HG02588 (cell line): ENCODE measurements around the gene ZNF335.
A peak's percentile ranks its signal among the peaks of the same experiment; 100 is the strongest.
"Not testable (repeated sequence)": the region's sequence is repeated elsewhere in the genome, so short reads cannot be mapped to it uniquely, and the experiment has no call there.

Experiments
- ATAC-seq: cut with Tn5 transposase; IDR thresholded peaks from one replicate; pipeline ENCODE4 v1.9.1; 2021; ENCODE audit warnings: mild to moderate bottlenecking, moderate library complexity; ENCODE audit not compliant: unreplicated experiment

Gene ZNF335

GRCh38 chr20:45934586-45935415 is 37.2 kb downstream of the ZNF335 start, which contains the start of gene PCIF1:
Gene PCIF1, plus strand, starts transcription at chr20:45934683. Its CDS starts 4,317 bp downstream, at chr20:45939000.
- peak; percentile 79 for ATAC-seq

GRCh38 chr20:45934046-45934585 is 37.9 kb downstream of the ZNF335 start:
- peak; percentile 12 for ATAC-seq

DNA sequence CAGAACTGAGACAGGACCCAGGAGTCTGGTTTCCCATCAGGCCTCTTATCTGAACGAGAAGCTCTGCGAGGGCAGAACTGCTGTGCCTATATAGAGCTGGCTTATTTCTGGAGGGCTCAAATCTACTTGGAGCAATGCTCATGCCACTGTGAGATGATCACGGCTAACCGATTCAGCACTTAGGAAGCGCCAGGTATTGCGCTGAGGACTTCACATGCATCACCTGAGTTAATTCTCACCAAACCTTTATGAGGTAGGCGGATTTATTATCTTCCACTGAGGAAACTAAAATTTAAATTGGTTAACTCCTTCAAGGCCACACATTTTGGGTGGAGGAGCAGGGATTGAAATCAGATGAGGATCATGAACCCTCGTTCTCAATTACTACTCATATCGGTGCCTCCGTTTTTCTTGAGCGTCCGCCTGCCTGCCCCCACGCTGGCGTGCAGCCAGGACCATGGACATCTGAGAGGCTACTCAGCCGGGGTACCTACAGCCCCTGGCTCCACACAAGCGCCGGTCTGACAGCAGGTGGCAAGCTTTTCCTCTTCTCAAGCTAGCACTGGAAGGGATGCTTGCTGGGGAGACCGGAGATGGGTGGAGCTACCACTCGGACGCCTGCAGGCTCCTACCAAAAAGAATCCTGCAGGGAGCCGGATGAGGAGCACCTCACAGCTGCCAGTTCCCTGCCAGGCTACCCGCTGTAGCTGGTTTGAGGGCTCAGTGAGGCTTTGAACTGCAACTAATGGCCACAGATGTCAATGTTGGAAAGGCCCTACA is 38.5 kb downstream of the ZNF335 start:
- no peak for ATAC-seq

GRCh38 chr20:45931680-45932079 is 40.3 kb downstream of the ZNF335 start:
- not testable (repeated sequence) for ATAC-seq

DNA sequence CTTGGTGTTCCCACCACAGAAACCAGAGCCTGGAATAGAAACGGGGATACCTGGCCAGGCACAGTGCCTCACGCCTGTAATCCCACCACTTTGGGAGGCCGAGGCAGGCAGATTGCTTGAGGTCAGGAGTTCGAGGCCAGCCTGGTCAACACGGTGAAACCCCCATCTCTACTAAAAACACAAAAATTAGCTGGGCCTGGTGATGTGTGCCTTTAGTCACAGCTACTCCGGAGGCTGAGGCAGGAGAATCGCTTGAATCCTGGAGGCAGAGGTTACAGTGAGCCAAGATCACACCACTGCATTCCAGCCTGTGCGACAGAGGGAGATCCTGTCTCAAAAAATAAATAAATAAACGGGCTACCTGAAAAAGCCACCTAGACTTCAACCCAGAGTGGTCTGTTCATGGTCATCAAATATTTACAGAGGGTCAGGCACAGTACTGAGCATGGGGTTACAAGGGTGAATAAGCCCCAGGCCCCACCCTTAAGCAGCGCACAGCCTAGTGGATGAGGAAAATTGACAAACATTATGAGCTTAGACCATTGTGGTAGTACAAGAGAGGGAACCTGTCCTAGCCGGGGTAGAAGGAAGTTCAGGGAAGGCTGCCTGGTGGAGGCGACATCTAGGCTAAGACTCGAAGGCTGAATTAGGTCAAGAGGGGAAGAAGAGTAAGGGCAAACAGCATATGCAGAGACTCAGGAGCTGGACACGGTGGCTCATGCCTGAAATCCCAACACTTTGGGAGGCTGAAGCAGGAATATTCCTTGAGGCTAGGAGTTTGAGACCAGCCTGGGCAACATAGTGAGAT is 44.7 kb downstream of the ZNF335 start:
- ATAC-seq: no peak

GRCh38 chr20:45926731-45927070 is 45.3 kb downstream of the ZNF335 start:
- no peak for ATAC-seq

DNA sequence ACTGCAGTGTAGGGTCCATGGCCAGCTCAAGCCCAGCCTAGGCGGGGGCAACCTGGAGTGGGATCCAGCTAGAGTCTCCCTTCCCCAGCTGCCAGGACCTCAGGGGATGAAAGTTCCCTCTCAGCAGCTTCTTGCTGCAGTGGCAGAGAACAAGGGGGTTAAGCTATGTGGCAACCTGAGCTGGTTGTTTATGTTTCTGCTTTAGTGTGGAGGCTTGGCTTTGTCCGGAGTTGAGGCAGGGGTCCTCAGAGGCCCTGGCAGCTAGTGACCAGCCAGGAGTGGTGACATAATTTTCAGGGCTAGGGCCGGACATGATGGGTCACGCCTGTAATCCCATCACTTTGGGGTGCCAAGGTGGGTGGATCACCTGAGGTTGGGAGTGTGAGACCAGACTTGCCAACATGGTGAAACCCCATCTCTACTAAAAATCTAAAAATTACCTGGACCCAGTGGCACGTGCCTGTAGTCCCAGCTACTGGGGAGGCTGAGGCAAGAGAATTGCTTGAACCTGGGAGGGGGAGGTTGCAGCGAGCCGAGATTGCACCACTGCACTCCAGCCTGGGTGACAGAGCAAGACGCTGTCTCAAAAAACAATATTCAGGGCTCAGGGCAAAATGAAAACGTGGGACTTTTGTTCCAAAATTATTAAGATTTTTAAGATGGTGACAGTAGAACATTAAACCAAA is 46.0 kb downstream of the ZNF335 start:
- ATAC-seq: no peak

DNA sequence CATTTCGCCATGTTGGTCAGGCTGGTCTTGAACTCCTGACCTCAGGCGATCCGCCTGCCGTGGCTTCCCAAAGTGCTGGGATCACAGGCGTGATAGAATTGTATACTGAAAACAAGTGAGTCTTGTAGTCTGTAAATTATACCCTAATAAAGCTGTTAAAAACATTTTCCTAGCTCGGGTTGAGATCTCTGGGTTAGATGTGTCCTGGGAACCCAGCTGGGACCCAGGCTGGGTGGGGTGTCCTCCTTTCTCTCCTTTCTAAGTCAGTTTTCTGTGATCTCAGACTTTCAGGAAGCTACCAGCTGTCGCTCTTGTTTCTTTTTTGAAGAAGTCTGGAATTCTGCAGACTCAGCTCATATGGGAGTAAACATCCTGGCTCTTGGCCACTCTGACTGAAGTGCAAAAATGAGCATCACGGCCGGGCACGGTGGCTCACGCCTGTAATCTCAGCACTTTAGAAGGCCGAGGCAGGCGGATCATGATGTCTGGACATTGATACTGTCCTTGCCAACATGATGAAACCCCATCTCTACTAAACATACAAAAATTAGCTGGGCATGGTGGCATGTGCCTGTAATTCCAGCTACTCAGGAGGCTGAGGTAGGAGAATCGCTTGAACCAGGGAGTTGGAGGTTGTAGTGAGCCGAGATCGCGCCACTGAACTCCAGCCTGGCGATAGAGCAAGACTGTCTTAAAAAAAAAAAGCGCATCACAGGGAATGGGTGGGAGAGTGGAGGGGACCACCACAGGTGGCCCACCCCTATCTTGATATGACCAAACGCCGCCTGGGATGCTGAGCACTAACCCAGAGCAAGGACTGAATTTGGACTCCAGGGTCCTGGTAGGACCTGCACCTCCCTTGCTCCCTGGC is 47.4 kb downstream of the ZNF335 start:
- no peak for ATAC-seq

GRCh38 chr20:45921337-45922189 is 50.4 kb downstream of the ZNF335 start:
- ATAC-seq: no peak

GRCh38 chr20:45920462-45921336 is 51.3 kb downstream of the ZNF335 start:
- ATAC-seq: no peak

DNA sequence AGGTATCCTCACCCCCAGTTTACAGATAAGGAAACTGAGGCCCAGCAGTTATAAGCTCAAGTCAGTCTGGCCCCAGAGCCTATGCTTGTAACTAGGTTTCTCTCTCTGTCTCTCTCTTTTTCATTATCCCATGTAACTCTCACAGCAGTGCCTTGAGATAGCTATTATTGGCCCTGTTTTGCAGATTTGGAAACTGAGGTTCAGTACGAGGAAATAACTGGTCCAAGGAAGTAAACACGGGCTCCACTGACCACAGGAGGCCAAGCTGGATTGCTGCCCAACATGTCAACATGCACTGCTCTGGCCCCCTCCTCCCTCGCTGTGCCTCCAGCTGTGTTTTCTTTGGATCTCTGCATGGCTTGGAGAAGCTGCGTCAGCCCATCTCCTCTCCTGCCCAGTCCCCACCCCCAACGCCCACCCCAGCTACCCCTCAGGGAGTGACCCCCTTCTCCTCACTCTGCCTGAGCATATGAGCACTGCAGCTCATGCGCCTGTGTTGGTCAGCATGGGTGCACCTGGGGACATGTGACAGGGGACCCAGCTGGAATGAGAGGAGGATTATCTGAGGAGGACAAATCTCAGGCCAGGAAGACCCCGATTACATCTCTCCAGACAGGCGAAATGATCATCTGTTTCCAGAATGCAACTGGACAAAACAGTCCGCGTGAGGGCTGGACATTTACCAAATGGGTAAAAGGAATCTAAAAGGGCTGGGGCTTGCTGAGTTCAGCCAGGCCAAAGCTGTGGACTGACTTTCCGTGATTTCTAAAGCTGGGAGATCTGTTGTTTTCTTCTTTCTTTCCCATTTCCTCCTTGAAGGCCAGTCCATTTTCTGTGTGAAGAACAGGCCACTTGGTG is 52.2 kb downstream of the ZNF335 start:
- no peak for ATAC-seq

GRCh38 chr20:45918779-45919537 is 53.0 kb downstream of the ZNF335 start:
- no peak for ATAC-seq

DNA sequence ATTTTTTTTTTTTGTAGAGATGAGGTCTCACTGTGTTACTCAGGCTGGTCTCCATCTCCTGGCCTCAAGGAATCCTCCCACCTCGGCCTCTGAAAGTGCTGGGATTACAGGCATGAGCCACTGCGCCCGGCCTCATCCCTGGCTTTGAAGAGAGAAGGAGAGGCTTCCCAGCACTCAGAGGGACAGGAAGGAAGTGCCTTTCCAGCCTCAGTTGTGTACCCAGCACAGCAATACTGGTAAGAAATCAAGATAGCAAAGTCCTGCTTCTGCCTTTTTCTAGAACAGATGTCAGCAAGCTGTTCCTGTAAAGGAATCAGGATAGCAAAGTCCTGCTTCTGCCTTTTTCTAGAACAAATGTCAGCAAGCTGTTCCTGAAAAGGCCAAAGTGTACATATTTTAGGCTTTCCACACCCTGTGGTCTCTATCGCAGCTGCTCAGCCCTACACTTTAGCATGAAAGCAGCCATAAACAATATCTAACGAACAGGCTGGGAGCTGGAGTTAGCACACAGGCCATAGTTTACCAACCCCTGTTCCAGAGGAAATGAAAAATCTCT is 53.7 kb downstream of the ZNF335 start:
- no peak for ATAC-seq

GRCh38 chr20:45917790-45918141 is 54.2 kb downstream of the ZNF335 start:
- no peak for ATAC-seq

DNA sequence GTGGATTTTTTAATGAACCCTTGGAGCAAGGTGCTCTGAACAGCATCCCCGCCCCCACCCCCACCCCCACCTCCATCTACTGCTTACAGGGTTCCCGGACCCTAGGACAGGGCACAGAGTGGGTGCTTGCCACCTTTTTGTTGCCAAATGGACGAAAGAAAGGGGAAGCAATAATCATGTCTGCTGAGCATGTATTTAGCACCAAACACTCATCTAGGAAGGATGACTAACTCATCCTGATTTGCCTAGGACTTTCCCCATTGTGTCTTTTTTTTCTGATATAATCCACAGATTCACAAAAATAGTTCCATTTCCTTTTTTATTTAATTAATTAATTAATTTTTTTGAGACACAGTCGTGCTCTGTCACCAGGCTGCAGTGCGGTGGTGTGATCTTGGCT is 58.9 kb downstream of the ZNF335 start:
- ATAC-seq: no peak

DNA sequence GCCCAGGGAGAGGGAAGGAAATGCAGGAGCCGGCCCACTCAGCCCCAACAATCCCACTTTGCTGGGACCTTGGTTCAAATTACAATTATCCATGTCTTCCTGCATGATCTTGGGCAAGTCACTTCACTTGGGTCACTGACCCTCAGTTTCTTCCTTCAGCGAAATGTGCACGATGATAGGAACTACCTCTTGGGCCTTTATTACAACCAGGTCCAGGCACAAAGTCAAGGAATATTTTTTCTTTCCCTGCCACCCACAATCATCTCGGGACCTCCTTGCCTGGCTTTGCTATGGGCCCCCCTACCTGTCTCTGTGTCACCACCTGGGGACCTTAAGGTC is 59.7 kb downstream of the ZNF335 start:
- ATAC-seq: no peak
